Effector memory CD8-positive, alpha-beta T cell (primary cell): ENCODE data around the gene ADRM1.

Experiments
- ATAC-seq: fragments of 150-1000 bp; cut with Tn5 transposase; replicated peaks from 2 replicates; pipeline ENCODE4 v1.10.0; 2021; ENCODE audit warnings: mild to moderate bottlenecking, moderate library complexity
- DNase-seq, 3 experiments: peaks; one replicate each; pipeline ENCODE4 v3.0.0; 2021
- H3K27ac Mint-ChIP-seq, 2 donors: one replicate each; pipeline ENCODE4 v1.8.0; 2022; ENCODE audit warnings: mild to moderate bottlenecking in 2 of 2, mixed read lengths in 2 of 2, moderate library complexity in 2 of 2
- H3K27me3 Mint-ChIP-seq, 2 donors: one replicate each; pipeline ENCODE4 v1.8.0; 2022; ENCODE audit warnings: mixed read lengths in 2 of 2
- H3K36me3 Mint-ChIP-seq: one replicate; pipeline ENCODE4 v1.8.0; 2022; ENCODE audit warnings: mild to moderate bottlenecking, moderate library complexity, mixed read lengths; ENCODE audit not compliant: insufficient read depth
- H3K4me1 Mint-ChIP-seq, 2 donors: one replicate each; pipeline ENCODE4 v1.8.0; 2022; ENCODE audit warnings: low read depth in 2 of 2, mixed read lengths in 2 of 2
- H3K4me3 Mint-ChIP-seq, 2 donors: one replicate each; pipeline ENCODE4 v1.8.0; 2022; ENCODE audit warnings: mild to moderate bottlenecking in 2 of 2, mixed read lengths in 2 of 2, moderate library complexity in 2 of 2
- H3K9me3 Mint-ChIP-seq, 2 donors: one replicate each; pipeline ENCODE4 v1.8.0; 2022; ENCODE audit warnings: mixed read lengths in 2 of 2

ADRM1 gene

DNA sequence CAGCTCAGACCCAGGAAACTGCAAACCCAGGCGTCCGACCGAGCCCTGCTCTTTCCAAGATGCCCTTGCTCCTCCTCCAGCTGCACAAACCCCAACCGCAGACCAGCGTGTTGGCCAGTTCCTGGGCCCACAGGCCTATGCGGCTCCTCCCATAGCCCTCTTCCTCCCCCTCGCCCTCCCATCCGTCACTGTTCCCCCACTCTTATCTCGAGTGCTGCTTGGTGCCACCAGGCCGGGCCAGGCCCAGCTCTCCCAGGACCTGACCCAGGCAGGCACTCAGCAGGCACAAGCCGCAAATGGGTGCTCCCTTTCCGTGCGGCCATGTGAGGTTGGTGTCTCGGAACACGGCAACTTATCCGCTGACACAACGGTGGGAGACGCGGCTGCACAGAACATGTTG, 28.6 kb downstream of the ADRM1 start:
- ATAC-seq (no peak), DNase-seq (no peak)
- peaks cover 8 to 10% of the 10 kb centered on the region in 2 donors for H3K27me3 Mint-ChIP-seq
- peaks cover 0 to 1% of the 10 kb centered on the region in 2 donors for H3K4me1 Mint-ChIP-seq
- no peak overlapping the region for H3K27ac Mint-ChIP-seq
- H3K9me3 Mint-ChIP-seq = no peaks in the 10 kb centered on the region
- H3K4me3 Mint-ChIP-seq = no peak overlapping the region
- peaks cover 4% of the 10 kb centered on the region for H3K36me3 Mint-ChIP-seq

DNA sequence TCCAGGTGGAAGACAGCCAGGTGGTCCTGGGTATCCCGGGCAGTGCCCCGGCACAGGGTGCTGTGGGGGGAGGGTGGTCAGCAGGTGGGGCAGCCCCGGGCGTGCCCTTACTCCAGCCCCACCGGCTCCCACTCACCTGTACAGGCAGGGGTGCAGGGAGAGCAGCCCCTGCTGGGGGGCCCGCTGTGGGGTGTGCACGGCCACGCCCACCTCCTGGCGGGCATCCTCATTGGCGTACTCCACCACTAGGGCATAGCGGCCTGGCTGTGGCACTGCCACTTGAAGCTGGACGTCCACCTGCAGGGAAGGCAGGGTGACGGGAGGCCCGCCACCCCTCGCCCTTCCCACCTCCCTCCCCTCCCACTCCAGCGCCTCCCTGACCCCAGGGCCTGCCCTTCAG, 29.6 kb downstream of the ADRM1 start:
- Mint-ChIP-seq H3K27ac (no peak overlapping the region), H3K4me3 (no peak overlapping the region), H3K4me1 (peaks cover 0 to 7% of the 10 kb centered on the region in 2 donors), H3K36me3 (peaks cover 5% of the 10 kb centered on the region), H3K27me3 (peaks cover 11 to 13% of the 10 kb centered on the region in 2 donors), H3K9me3 (no peaks in the 10 kb centered on the region)
- ATAC-seq = no peak
- no peak for DNase-seq

DNA sequence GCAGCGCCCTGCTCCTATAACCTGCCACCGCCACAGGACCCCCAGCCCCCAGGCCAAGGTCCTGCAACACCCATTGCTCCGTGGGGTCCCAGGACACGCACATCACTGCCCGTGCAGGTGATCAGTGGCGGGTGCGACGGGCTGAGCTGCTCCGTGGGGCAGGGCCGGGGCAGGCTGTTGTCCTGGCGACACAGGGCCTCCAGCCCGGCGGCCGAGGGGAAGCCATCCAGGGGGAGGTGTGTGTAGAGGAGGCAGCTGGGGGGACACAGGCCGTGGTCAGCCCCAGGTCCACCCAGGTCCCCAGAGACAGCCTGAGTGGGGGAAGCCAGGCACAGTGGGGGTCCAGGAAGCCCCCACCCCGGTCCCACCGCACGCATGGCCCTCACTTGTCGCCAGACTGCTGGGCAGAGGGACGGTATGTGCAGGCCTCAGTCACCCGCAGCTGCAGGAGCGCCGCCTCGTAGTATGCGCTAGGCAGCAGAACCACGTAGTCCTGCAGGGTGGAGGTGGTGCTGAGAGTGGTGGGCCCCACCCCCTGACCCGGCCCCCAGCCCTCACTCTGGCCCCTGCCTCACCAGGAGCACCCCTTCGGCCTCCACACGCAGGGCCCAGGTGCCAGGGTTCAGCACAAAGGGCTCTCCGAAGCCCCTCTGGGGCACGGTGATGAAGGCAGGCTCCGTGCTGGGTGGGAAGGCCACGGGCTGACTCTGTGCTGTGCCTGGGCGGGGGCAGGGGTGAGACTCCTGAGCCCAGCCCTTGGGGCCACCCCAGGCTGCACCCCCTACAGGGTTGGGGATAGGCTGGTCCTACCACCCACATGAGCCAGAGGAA, 30.4 kb downstream of the ADRM1 start:
- ATAC-seq (no peak), DNase-seq (no peak)
- Mint-ChIP-seq H3K4me1 (peaks cover 0 to 10% of the 10 kb centered on the region in 2 donors), H3K27ac (no peak overlapping the region), H3K27me3 (peaks cover 11 to 13% of the 10 kb centered on the region in 2 donors), H3K9me3 (no peaks in the 10 kb centered on the region), H3K4me3 (no peak overlapping the region), H3K36me3 (peaks cover 5% of the 10 kb centered on the region)

DNA sequence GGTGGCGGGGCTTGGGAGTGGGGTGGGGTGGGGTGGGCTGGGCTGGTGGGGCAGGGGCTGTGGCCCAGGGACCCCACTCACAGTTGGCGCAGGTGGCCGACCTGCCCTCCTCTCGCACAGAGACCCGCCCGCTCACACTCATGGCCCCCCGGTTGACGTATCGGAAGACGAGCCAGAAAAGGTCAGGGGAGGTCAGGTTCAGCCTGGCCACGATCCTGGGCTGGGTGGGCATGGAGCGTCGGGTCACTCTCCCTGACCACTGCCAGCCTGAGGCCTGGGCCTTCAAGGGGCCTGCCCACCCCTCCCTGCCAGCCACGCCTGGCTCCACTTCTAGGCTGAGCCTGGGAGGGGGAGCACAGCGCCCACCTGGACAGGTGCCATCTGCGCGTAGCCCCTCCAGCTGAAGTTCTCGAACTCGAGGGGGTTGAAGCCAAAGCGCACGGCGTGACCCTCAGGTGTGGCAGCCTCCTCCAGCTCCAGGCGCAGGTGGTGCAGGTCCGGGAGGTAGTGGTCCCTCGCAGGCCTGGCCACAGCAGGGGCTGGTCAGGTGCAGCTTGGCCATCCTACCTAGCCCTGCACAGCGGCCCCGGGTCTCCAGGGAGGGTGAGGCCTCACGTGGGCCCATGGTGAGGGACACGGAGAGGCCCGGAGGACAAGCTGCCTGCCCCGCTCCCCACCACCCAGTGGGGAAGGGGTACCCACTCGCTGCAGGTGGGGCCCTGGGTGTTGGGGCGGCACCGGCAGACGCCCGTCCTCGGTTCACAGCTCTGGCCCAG, 31.2 kb downstream of the ADRM1 start:
- no peak overlapping the region for H3K4me3 Mint-ChIP-seq
- H3K9me3 Mint-ChIP-seq = no peaks in the 10 kb centered on the region
- H3K27me3 Mint-ChIP-seq = peaks cover 11 to 13% of the 10 kb centered on the region in 2 donors
- DNase-seq (no peak), ATAC-seq (no peak)
- peaks cover 0 to 10% of the 10 kb centered on the region in 2 donors for H3K4me1 Mint-ChIP-seq
- H3K27ac Mint-ChIP-seq = no peak overlapping the region
- peaks cover 5% of the 10 kb centered on the region for H3K36me3 Mint-ChIP-seq

DNA sequence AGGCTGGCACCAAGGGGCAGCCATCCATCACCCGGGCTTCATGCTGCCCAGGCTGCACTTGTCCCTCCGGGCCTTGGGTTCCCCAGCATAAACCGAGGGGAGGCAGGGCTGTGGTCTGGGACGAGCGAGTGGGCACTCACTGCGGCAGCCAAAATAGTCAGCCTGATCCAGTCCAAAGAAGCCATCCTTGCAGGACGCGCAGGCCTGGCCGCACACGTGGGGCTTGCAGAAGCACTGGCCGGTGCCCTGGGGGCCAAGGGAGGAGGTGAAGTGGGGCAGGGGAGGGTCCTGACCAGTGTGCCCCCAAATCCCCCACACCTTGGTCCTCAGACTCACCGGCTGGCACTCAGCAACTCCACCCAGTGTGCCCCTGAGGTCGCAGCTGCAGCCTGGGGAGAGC, 32.1 kb downstream of the ADRM1 start:
- H3K9me3 Mint-ChIP-seq = no peaks in the 10 kb centered on the region
- H3K27me3 Mint-ChIP-seq = peaks cover 13 to 17% of the 10 kb centered on the region in 2 donors
- H3K27ac Mint-ChIP-seq = no peak overlapping the region
- H3K4me1 Mint-ChIP-seq = peaks cover 0 to 10% of the 10 kb centered on the region in 2 donors
- ATAC-seq = no peak
- no peak for DNase-seq
- H3K4me3 Mint-ChIP-seq = no peak overlapping the region
- peaks cover 6% of the 10 kb centered on the region for H3K36me3 Mint-ChIP-seq

DNA sequence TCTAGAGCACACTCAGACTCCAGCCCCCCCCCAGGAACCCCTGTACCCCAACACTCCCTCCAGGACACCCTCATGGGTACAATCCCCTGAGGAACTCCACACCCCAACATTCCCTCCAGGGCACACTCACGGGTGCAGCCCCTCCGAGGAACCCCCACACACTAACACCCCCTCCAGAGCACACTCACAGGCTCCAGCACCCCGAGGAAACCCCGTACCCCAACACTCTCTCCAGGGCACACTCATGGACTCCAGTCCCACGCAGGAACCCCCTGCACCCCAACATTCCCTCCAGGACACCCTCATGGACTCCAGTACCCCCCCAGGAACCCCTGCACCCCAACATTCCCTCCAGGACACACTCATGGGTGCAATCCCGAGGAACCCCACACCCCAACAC, 32.7 kb downstream of the ADRM1 start:
- DNase-seq = no peak
- Mint-ChIP-seq H3K27me3 (peaks cover 13 to 22% of the 10 kb centered on the region in 2 donors), H3K27ac (no peak overlapping the region), H3K4me3 (no peak overlapping the region), H3K9me3 (no peaks in the 10 kb centered on the region), H3K4me1 (peaks cover 0 to 10% of the 10 kb centered on the region in 2 donors), H3K36me3 (peaks cover 11% of the 10 kb centered on the region)
- no peak for ATAC-seq

DNA sequence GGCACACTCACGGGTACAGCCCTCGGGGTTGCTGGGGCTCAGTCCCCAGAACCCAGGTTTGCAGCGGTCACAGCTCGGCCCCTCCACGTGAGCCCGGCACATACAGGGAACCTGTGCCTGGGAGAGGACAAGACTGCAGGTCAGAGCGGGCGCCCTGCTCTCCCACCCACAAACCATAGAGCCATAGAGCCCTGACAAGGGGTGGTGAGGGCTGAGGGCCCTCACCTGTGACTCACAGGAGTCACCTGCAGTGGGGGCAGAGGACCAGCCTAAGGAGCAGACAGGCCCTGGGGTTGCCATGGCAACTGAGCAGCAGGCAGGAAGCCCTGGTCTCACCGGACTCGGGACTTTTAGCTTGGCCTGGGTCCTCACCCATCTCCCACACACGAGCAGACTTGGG, 33.5 kb downstream of the ADRM1 start:
- peaks cover 0 to 10% of the 10 kb centered on the region in 2 donors for H3K4me1 Mint-ChIP-seq
- H3K27ac Mint-ChIP-seq = no peak overlapping the region
- no peak for ATAC-seq

DNA sequence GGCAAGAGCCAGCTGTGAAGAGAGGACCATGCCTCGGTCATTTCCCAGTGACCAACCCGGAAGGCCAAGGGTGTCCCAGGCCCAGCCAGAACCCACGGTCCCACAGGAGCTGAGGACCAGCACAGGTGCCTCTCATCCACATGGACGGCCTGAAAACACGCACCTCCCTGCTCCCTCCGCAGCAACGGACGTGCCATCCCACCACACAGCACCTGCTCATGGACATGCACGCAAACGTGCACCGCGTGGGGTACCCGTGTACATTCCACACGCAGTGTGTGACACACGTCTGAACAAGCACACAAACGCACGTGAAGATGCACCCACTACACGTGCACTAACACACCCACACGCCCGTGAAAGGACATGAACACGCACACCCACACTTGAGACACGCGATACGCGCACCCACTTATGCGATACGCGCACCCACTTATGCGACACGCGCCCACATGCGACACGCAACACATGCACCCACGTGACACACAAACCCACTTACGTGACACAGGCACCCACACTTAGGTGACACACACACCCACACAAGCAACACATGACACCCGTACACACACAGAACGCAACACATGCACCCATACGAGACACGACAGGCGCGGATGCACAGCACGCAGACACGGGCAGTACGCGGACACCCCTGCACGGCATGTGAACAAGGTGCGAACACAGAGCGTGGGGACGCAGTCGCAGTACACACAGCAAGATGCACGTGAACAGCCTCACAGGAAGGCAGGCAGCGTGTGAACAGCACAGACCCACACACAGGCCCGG, 34.2 kb downstream of the ADRM1 start:
- H3K27me3 Mint-ChIP-seq = peaks cover 13 to 22% of the 10 kb centered on the region in 2 donors
- H3K4me3 Mint-ChIP-seq = no peak overlapping the region
- no peak overlapping the region for H3K27ac Mint-ChIP-seq
- ATAC-seq (no peak), DNase-seq (no peak)
- H3K9me3 Mint-ChIP-seq = no peaks in the 10 kb centered on the region
- peaks cover 11% of the 10 kb centered on the region for H3K36me3 Mint-ChIP-seq
- peaks cover 0 to 10% of the 10 kb centered on the region in 2 donors for H3K4me1 Mint-ChIP-seq

More for the DNA sequence above, 33.5 kb downstream of the ADRM1 start:
- H3K9me3 Mint-ChIP-seq = no peaks in the 10 kb centered on the region
- DNase-seq = no peak
- H3K4me3 Mint-ChIP-seq = no peak overlapping the region
- peaks cover 11% of the 10 kb centered on the region for H3K36me3 Mint-ChIP-seq
- H3K27me3 Mint-ChIP-seq = peaks cover 13 to 22% of the 10 kb centered on the region in 2 donors

DNA sequence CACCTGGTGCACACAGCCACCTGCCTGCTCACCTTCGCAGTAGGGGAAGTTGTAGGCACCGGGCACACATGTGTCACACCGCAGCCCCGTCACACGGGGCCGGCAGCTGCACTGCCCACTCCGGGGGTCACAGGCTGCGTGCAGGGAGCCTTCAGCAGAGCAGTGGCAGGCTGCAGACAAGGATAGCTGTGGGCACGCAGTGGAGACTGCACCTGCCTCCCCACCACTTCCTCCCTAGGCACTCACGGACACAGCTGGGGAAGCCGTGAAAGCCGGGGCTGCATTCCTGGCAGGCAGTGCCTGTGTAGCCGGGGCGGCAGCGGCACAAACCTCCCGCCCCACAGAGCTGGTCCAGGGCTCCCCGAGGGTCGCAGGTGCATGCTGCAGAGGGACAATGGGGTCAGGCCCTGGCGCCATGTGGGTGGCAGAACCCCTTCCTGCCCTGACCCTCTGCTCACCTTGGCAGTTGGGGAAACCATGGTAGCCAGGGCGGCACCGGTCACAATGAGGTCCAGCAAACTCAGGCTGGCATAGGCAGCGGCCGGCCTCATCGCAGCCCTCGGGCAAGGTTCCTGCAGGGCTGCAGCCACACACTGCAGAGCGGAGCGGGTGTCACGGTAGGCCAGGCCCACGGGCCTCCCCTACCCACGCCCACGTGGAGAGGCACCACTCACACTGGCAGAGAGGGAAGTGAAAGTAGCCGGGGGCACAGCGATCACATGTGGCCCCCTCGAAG, 34.9 kb downstream of the ADRM1 start:
- H3K27ac Mint-ChIP-seq = no peak overlapping the region
- peaks cover 13 to 22% of the 10 kb centered on the region in 2 donors for H3K27me3 Mint-ChIP-seq
- H3K4me1 Mint-ChIP-seq = peaks cover 0 to 10% of the 10 kb centered on the region in 2 donors
- no peak for DNase-seq
- H3K4me3 Mint-ChIP-seq = no peak overlapping the region
- peak; percentile 55 for ATAC-seq
- peaks cover 11% of the 10 kb centered on the region for H3K36me3 Mint-ChIP-seq
- no peaks in the 10 kb centered on the region for H3K9me3 Mint-ChIP-seq

DNA sequence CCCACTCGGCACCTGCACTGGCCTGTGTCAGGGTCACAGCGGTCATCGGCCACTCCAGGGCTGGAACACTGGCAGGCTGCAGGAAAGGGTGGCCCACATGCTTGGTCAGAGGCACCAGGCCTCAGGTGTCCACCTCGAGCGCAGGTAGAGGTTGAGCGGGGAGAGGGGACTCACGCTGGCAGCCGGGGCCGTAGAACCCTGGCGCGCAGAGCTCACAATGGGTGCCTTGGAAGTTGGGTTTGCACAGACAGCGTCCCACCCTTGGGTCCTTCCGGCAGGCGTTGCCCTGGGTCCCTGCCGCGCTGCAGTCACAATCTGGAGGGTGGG, 35.5 kb downstream of the ADRM1 start:
- Mint-ChIP-seq H3K36me3 (peaks cover 11% of the 10 kb centered on the region), H3K9me3 (no peaks in the 10 kb centered on the region), H3K4me1 (peaks cover 0 to 10% of the 10 kb centered on the region in 2 donors), H3K27ac (no peak overlapping the region), H3K27me3 (peaks cover 13 to 26% of the 10 kb centered on the region in 2 donors), H3K4me3 (no peak overlapping the region)
- no peak for DNase-seq
- ATAC-seq = no peak

DNA sequence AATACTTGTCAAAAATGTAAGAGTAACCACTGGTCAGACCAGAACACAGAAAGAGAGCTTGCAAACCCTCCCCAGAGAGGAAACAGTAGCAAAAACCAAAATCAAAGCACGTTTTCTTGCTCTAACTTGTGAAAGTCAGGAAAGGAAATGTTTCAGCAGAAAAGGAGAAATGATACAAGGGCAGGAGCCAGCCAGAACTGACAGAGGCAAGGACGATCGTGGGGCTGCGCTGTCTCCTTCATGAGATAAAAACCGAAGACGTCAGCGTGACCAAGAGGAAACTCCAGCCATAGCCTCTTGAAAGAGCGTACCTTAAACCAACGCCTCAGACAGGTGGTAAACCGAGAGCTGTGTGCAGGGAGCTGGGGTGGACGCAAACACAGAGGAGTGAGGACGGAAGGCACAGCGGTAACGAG, 36.9 kb downstream of the ADRM1 start:
- ATAC-seq (no peak), DNase-seq (no peak)
- H3K4me3 Mint-ChIP-seq = peak overlapping the region in 1 of 2 donors; percentile 7

DNA sequence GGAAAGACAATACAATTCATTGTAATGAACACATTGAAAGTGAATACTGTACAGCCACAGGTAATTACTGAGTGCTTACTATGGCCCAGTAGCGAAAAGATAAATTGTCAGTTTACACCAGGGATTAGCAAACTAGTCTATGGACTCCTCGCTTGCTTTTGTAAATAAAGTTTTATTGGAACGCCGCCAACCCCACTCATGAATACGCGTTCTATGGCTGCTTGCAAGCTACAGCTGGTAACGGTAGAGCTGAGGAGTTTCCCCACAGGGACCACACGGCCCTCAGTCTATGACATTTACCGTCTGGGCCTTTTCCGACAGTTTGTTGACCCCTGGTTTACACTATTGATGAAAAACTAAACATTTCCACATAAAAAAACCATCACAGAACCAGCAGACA, 40.1 kb downstream of the ADRM1 start:
- ATAC-seq = no peak

More for the DNA sequence above, 36.9 kb downstream of the ADRM1 start:
- H3K27ac Mint-ChIP-seq = no peak overlapping the region
- H3K36me3 Mint-ChIP-seq = peaks cover 11% of the 10 kb centered on the region
- peaks cover 0 to 10% of the 10 kb centered on the region in 2 donors for H3K4me1 Mint-ChIP-seq
- no peaks in the 10 kb centered on the region for H3K9me3 Mint-ChIP-seq
- peaks cover 13 to 27% of the 10 kb centered on the region in 2 donors for H3K27me3 Mint-ChIP-seq

DNA sequence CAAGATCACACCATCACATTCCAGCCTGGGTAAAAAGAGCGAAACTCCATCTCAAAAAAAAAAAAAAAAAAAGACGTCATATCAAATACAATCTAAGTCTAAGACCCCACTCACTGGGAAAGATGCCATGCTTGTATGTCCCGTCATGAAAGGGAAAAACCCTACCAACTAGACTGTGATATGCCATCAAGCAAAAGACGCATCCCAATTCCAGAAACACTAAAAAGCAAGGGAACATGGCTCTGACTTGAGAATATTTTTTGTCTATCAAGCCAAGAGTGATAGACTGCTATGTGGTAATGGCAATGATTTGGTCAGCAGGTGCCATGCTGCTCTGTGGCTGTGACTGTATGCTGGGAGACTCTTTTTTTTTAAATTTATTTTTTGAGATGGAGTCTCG, 41.3 kb downstream of the ADRM1 start:
- ATAC-seq = no peak
- Mint-ChIP-seq H3K27ac (no peak overlapping the region), H3K4me3 (no peak overlapping the region), H3K27me3 (peaks cover 0 to 17% of the 10 kb centered on the region in 2 donors), H3K9me3 (peaks cover 3 to 8% of the 10 kb centered on the region in 2 donors), H3K4me1 (no peaks in the 10 kb centered on the region), H3K36me3 (peaks cover 8% of the 10 kb centered on the region)
- no peak for DNase-seq

More for the DNA sequence above, 40.1 kb downstream of the ADRM1 start:
- H3K9me3 Mint-ChIP-seq = no peaks in the 10 kb centered on the region
- H3K27ac Mint-ChIP-seq = no peak overlapping the region
- DNase-seq = no peak
- H3K27me3 Mint-ChIP-seq = peaks cover 0 to 17% of the 10 kb centered on the region in 2 donors
- H3K36me3 Mint-ChIP-seq = peaks cover 6% of the 10 kb centered on the region
- H3K4me1 Mint-ChIP-seq = peaks cover 0 to 1% of the 10 kb centered on the region in 2 donors
- H3K4me3 Mint-ChIP-seq = no peak overlapping the region
